ENCODE results near the gene CPSF4L. TPM values are rescaled to one million over a fixed set of nuclear protein-coding genes. Genes with fewer than 3 reads are reported as not detected.
A peak's percentile ranks its signal among the peaks of the same experiment; 100 is the strongest.

CPSF4L gene
- polyA plus RNA-seq, 3 donors = not detected

GRCh38 chr17:73231841-73232586 is 29.7 kb downstream of the CPSF4L start:
- H3K27me3 ChIP-seq (ENCODE audit: control insufficient read depth in 2 of 2, insufficient read depth in 2 of 2, low read length in 2 of 2) = no peaks in the 10 kb centered on the region
- H3K4me3 ChIP-seq (replicated peaks in 1 of 3; ENCODE audit: low read depth in 2 of 3, low read length in 3 of 3) = peak overlapping the region; percentile 86 to 98 (median 97)
- TF ChIP-seq, protein P1, sequence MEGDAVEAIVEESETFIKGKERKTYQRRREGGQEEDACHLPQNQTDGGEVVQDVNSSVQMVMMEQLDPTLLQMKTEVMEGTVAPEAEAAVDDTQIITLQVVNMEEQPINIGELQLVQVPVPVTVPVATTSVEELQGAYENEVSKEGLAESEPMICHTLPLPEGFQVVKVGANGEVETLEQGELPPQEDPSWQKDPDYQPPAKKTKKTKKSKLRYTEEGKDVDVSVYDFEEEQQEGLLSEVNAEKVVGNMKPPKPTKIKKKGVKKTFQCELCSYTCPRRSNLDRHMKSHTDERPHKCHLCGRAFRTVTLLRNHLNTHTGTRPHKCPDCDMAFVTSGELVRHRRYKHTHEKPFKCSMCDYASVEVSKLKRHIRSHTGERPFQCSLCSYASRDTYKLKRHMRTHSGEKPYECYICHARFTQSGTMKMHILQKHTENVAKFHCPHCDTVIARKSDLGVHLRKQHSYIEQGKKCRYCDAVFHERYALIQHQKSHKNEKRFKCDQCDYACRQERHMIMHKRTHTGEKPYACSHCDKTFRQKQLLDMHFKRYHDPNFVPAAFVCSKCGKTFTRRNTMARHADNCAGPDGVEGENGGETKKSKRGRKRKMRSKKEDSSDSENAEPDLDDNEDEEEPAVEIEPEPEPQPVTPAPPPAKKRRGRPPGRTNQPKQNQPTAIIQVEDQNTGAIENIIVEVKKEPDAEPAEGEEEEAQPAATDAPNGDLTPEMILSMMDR (IDR thresholded peaks at IDR 0.05) = peak; percentile 18
- H3K27ac Mint-ChIP-seq = peak overlapping the region; percentile 90 to 99 (median 97)
- H3K4me2 ChIP-seq (replicated peaks; ENCODE audit: extremely low read depth, low read length, poor library complexity, severe bottlenecking) = peak overlapping the region; percentile 95
- peaks cover 18 to 21% of the 10 kb centered on the region in 2 donors for H3K36me3 Mint-ChIP-seq
- no peaks in the 10 kb centered on the region for H3K9me3 ChIP-seq (replicated peaks in 1 of 2; ENCODE audit: control insufficient read depth in 1 of 2, insufficient read depth in 1 of 2, low read length in 2 of 2)
- H3K27me3 Mint-ChIP-seq (ENCODE audit: low read depth in 3 of 3) = no peaks in the 10 kb centered on the region
- H3K27ac ChIP-seq (ENCODE audit: low read depth in 1 of 2, low read length in 2 of 2) = peak overlapping the region; percentile 22 to 79
- WGBS (ENCODE audit: insufficient coverage) = under 1% methylated on average over 55 of the region's 63 CpGs
- peak; percentile 84 to 92 (median 89) for DNase-seq
- intact Hi-C loops (cut with micrococcal nuclease) = loop anchor here (2.0 to 5.0 kb wide), 2 partner anchors 39 to 40 kb away; partner anchors contain the start of gene COG1 (in 2 of the 2)
- peaks cover 47% of the 10 kb centered on the region for H4K20me1 ChIP-seq (ENCODE audit: insufficient read depth, low read length)
- H2AFZ ChIP-seq (ENCODE audit: insufficient read depth, low read depth, low read length, poor library complexity, severe bottlenecking) = peak overlapping the region; percentile 96
- H3K4me1 ChIP-seq (ENCODE audit: control insufficient read depth in 1 of 2, insufficient read depth in 2 of 2, low read length in 2 of 2) = peaks cover 38 to 56% of the 10 kb centered on the region in 2 donors
- peak overlapping the region; percentile 81 for H3K9ac ChIP-seq (ENCODE audit: insufficient read depth, low read length, poor library complexity, severe bottlenecking)
- peak overlapping the region; percentile 94 for H3K4me3 Mint-ChIP-seq
- peaks cover 5 to 20% of the 10 kb centered on the region in 2 donors for H3K36me3 ChIP-seq (replicated peaks in 1 of 2; ENCODE audit: control insufficient read depth in 1 of 2, insufficient read depth in 2 of 2, low read length in 2 of 2)
- H3K9me3 Mint-ChIP-seq = no peaks in the 10 kb centered on the region
- H3K4me1 Mint-ChIP-seq = peaks cover 53% of the 10 kb centered on the region
- H3K79me2 ChIP-seq (ENCODE audit: insufficient read depth, low read length) = peaks cover 62% of the 10 kb centered on the region

DNA sequence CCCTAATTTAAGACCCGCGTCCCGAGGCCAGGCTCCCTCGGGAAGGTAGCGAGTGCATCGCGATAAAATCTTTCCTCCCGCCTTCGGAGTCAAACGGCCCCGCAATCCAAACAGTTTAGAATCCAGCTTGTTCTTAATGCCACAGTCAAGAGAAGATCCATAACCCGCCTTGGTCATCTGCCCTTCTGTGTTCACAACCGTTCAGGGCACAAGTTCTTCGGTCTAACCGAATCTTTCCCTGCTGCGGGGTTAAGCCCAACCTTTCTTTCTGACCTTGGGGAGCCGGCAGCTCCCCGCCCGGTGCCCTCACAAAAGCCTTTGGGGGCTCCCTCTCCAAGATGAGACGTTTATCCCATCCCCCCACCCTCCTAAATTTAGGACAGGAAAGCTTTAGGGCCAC is 30.3 kb downstream of the CPSF4L start:
- peaks cover 59% of the 10 kb centered on the region for H3K4me1 Mint-ChIP-seq
- Histone ChIP-seq H3K4me3 (replicated peaks in 1 of 3; ENCODE audit: low read depth in 2 of 3, low read length in 3 of 3) (peak overlapping the region; percentile 86 to 98 (median 97)), H3K36me3 (replicated peaks in 1 of 2; ENCODE audit: control insufficient read depth in 1 of 2, insufficient read depth in 2 of 2, low read length in 2 of 2) (peaks cover 5 to 19% of the 10 kb centered on the region in 2 donors), H3K4me1 (ENCODE audit: control insufficient read depth in 1 of 2, insufficient read depth in 2 of 2, low read length in 2 of 2) (peaks cover 44 to 62% of the 10 kb centered on the region in 2 donors), H3K9ac (ENCODE audit: insufficient read depth, low read length, poor library complexity, severe bottlenecking) (peak overlapping the region; percentile 81), H3K9me3 (replicated peaks in 1 of 2; ENCODE audit: control insufficient read depth in 1 of 2, insufficient read depth in 1 of 2, low read length in 2 of 2) (no peaks in the 10 kb centered on the region), H3K4me2 (replicated peaks; ENCODE audit: extremely low read depth, low read length, poor library complexity, severe bottlenecking) (peak overlapping the region; percentile 95), H3K27ac (ENCODE audit: low read depth in 1 of 2, low read length in 2 of 2) (peak overlapping the region in 1 of 2 donors; percentile 79), H3K79me2 (ENCODE audit: insufficient read depth, low read length) (peaks cover 68% of the 10 kb centered on the region), H4K20me1 (ENCODE audit: insufficient read depth, low read length) (peaks cover 53% of the 10 kb centered on the region), H3K27me3 (ENCODE audit: control insufficient read depth in 2 of 2, insufficient read depth in 2 of 2, low read length in 2 of 2) (no peaks in the 10 kb centered on the region), H2AFZ (ENCODE audit: insufficient read depth, low read depth, low read length, poor library complexity, severe bottlenecking) (peak overlapping the region; percentile 96)
- H3K9me3 Mint-ChIP-seq = no peaks in the 10 kb centered on the region
- intact Hi-C loops (cut with micrococcal nuclease) = loop anchor here in 1 of 2 donors (5.0 kb wide), 1 partner anchor 39 kb away; the partner anchor contains the start of gene COG1
- H3K4me3 Mint-ChIP-seq = peak overlapping the region; percentile 94
- TF ChIP-seq, protein P1 (IDR thresholded peaks at IDR 0.05) = no peak
- no peak for DNase-seq
- no peaks in the 10 kb centered on the region for H3K27me3 Mint-ChIP-seq (ENCODE audit: low read depth in 3 of 3)
- under 1% methylated on average over 16 of the region's 20 CpGs for WGBS (ENCODE audit: insufficient coverage)
- peaks cover 14 to 20% of the 10 kb centered on the region in 2 donors for H3K36me3 Mint-ChIP-seq
- H3K27ac Mint-ChIP-seq = peak overlapping the region in 6 of 7 donors; percentile 95 to 99 (median 98)

All from CD14-positive monocyte (primary cell).